Right lobe of liver (tissue), 6 donors: ENCODE measurements around the gene RMDN2. TPM values are rescaled to one million over a fixed set of nuclear protein-coding genes. Genes with fewer than 3 reads are reported as not detected.

Experiments used
- ATAC-seq, 4 donors: fragments of 200-7000 bp; cut with Tn5 transposase; one replicate each; pipeline ENCODE4 v1.9.1; 2020; ENCODE audit warnings: mild to moderate bottlenecking in 4 of 4, moderate library complexity in 4 of 4
- DNase-seq, 3 donors: peaks; one replicate each; pipeline ENCODE4 v3.0.0-alpha.2; 2020
- H3K27ac ChIP-seq, 3 donors: fragments of 200-600 bp; one replicate each; pipeline ENCODE4 v1.8.0; 2022
- H3K27me3 ChIP-seq, 2 donors: fragments of 200-600 bp; one replicate each; pipeline ENCODE4 v1.8.0; 2022
- H3K36me3 ChIP-seq, 4 donors: fragments of 200-600 bp; sonication (generic) in 1 of 4; one replicate each; pipeline versions ENCODE4 v1.5.1 to v1.8.0; 2017 to 2022; ENCODE audit warnings: control low read depth in 1 of 4
- H3K4me1 ChIP-seq, 4 donors: fragments of 200-600 bp; sonication (generic) in 1 of 4; one replicate each; pipeline versions ENCODE4 v1.5.1 to v1.8.0; 2017 to 2022; ENCODE audit warnings: control low read depth in 1 of 4
- H3K4me3 ChIP-seq, 3 donors: fragments of 200-600 bp; one replicate each; pipeline ENCODE4 v1.8.0; 2022
- H3K9me3 ChIP-seq, 4 donors: fragments of 200-600 bp; sonication (generic) in 1 of 4; one replicate each; pipeline versions ENCODE4 v1.5.1 to v1.8.0; 2017 to 2022; ENCODE audit warnings: control low read depth in 1 of 4
- CTCF ChIP-seq, 4 donors: fragments of 200-600 bp in 3 of 4; fragments of 450-650 bp in 1 of 4; IDR thresholded peaks; one replicate each; pipeline versions ENCODE4 v1.5.1 to v1.8.0; 2016 to 2022; ENCODE audit warnings: antibody characterized with exemption in 4 of 4, mild to moderate bottlenecking in 2 of 4
- POLR2A ChIP-seq: fragments of 450-650 bp; IDR thresholded peaks from one replicate; pipeline ENCODE4 v1.6.1; 2017; ENCODE audit warnings: antibody characterized with exemption, mild to moderate bottlenecking
- WGBS: methylation state at CpG from one replicate; pipeline ENCODE4 v1.1.6; 2018; ENCODE audit warnings: low coverage, low lambda C conversion rate; ENCODE audit not compliant: insufficient coverage; ENCODE audit errors: missing lambda C conversion rate; 5-methylcytosine and 5-hydroxymethylcytosine counted together
- intact Hi-C, 2 donors: fragments of 100-400 bp; cut with DNase I; formaldehyde crosslinking; loops; one replicate each; pipeline versions ENCODE4 v1.11.2 to v1.14.1; 2022
- long read RNA-seq: library from polyadenylated mRNA; unstranded; transcript quantifications from one replicate; pipeline ENCODE4 v2.0.0, GENCODE V29; 2019
- total RNA-seq, 6 experiments: library from RNA; depleted of rRNA in 2 of 6; stranded (reverse); fragments of >200 nt in 2 of 6; fragmentation: NEBNext Ultra II Directional in 3 of 6; extraction: Animal tissue kit (Norgen Biotek cat#: 25700) in 3 of 6; gene quantifications; one replicate each; pipeline versions ENCODE4 v1.1.0 to v1.2.4, GENCODE V29; 2016 to 2023
- donor health status: DM: no; HTN: yes; CAD: no.
- donor health status: DM: no; HTN: no; CAD: no.
- donor health status: DM: no; HTN: no; CAD: no.
- donor health status: DM: no; HTN: yes; CAD: no.
- donor health status: DM: no; HTN: yes; CAD: no.

RMDN2 gene, protein sequence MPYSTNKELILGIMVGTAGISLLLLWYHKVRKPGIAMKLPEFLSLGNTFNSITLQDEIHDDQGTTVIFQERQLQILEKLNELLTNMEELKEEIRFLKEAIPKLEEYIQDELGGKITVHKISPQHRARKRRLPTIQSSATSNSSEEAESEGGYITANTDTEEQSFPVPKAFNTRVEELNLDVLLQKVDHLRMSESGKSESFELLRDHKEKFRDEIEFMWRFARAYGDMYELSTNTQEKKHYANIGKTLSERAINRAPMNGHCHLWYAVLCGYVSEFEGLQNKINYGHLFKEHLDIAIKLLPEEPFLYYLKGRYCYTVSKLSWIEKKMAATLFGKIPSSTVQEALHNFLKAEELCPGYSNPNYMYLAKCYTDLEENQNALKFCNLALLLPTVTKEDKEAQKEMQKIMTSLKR
- 10 to 100 TPM in 5 of 6 experiments, 1 to 10 TPM in 1; 8.8 to 18.5 (median 15.7) TPM for total RNA-seq
- long read RNA-seq, partial matches to known transcripts: 1 of 2 reads
- long read RNA-seq, other reads (novel, unspliced or antisense): 1 of 2 reads

DNA sequence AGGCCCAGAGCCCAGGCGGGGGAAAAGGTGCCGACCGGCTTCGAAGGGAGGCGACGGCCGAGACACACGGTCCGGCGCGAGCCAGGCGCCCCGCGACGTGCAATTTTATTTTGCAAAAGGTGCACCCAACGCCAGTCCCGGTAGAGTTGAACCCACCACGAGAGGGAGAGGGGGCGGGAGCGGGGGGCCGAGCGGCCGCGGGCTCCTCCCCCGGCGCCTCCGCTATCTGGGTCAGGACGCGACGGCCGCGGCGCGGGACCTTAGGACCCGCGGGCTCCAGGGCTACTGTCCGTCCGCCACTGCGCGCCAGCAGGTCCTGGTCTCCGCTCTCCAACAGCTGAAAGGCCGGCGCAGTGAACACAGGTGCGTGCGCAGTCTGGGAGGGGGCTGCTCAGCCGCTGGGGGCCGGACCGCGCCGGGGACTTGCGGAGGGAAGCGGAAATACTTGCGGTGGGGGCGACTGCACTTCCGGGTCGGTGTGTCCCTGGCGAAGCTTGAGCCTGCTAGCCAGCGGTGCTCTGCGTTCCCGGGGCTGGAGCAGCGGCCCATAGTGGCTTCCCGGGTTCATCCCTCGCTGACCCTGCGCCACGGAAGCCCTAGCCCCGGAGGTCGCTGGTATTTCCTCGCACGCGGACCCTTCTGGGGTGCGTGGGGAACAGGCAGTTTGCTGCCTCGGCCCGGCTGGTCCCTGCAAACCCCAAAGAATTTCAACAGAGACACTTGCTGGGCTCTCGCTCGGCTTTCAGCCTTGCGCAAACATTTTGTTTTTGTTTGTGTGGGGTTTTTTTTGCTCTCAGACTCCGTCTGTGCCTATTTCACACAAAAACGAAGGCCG is at the start of gene RMDN2:
RMDN2 (plus strand) TSS at position 225 of the 835 bp plus-strand sequence. CDS start 3,991 bp downstream, outside the sequence.
- peaks cover 0 to 70% (median 19%) of the 10 kb centered on the region in 4 donors for H3K4me1 ChIP-seq
- H3K27me3 ChIP-seq: no peaks in the 10 kb centered on the region
- ATAC-seq: peak; percentile 85 to 94 (median 89)
- H3K4me3 ChIP-seq: peak within 1 kb of the TSS; percentile 62 to 77 (median 70)
- intact Hi-C loops: no loop called here
- under 1% methylated on average over 8 of the region's 79 CpGs for WGBS
- no peaks in the 10 kb centered on the region for H3K9me3 ChIP-seq
- peak; percentile 90 for TF ChIP-seq POLR2A
- TF ChIP-seq CTCF (IDR thresholded peaks at IDR 0.05): peak in 1 of 4 donors; percentile 5
- H3K27ac ChIP-seq: peak within 1 kb of the TSS; percentile 86 to 95 (median 94)
- H3K36me3 ChIP-seq: peaks cover 0 to 5% (median 0%) of the 10 kb centered on the region in 4 donors
- DNase-seq: peak; percentile 93 to 97 (median 96)

DNA sequence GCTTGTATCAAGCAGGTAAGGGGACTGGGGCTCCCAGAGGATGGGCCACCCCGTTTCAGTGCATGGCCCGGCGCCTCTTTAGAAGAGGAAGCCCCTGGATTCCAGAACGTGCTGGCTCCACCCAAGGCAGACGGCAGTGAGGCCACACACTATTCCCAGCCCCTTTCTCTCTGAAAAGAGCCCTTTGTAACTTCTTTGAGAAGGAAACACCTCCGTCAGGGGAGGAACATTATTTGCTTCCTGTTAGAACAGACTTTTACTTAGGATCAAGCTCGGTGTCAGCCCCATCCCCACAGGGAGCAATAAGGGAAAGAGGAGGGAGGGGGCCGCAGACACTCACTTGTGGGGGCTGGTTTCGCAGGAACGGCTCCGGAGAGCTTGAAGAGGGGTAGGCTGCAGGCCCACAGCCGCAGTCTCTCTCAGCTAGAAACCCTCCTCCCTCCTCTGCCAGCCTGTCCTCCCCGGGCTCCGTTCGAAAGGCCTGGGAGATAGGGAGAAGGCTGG is 49.6 kb upstream of the RMDN2 start:
- no peaks in the 10 kb centered on the region for H3K27me3 ChIP-seq
- no peak overlapping the region for H3K4me3 ChIP-seq
- 14% methylated on average over 5 of the region's 15 CpGs for WGBS
- no peaks in the 10 kb centered on the region for H3K4me1 ChIP-seq
- DNase-seq (no peak), ATAC-seq (peak in 2 of 4 donors; percentile 19 to 20)
- H3K27ac ChIP-seq: no peak overlapping the region
- H3K9me3 ChIP-seq: no peaks in the 10 kb centered on the region
- no peaks in the 10 kb centered on the region for H3K36me3 ChIP-seq
- intact Hi-C loops: no loop called here
- TF ChIP-seq POLR2A (no peak), CTCF (IDR thresholded peaks at IDR 0.05) (no peak)

- 100% methylated on average over 2 of the region's 9 CpGs for WGBS
- Histone ChIP-seq H3K36me3 (no peaks in the 10 kb centered on the region), H3K9me3 (no peaks in the 10 kb centered on the region), H3K27ac (no peak overlapping the region), H3K27me3 (no peaks in the 10 kb centered on the region), H3K4me3 (no peak overlapping the region), H3K4me1 (no peaks in the 10 kb centered on the region)
- TF ChIP-seq CTCF (IDR thresholded peaks at IDR 0.05): no peak
- intact Hi-C loops: no loop called here
- DNase-seq: no peak
- no peak for ATAC-seq
Measured at GRCh38 chr2:37876227-37876626, 48.9 kb upstream of the RMDN2 start.

DNA sequence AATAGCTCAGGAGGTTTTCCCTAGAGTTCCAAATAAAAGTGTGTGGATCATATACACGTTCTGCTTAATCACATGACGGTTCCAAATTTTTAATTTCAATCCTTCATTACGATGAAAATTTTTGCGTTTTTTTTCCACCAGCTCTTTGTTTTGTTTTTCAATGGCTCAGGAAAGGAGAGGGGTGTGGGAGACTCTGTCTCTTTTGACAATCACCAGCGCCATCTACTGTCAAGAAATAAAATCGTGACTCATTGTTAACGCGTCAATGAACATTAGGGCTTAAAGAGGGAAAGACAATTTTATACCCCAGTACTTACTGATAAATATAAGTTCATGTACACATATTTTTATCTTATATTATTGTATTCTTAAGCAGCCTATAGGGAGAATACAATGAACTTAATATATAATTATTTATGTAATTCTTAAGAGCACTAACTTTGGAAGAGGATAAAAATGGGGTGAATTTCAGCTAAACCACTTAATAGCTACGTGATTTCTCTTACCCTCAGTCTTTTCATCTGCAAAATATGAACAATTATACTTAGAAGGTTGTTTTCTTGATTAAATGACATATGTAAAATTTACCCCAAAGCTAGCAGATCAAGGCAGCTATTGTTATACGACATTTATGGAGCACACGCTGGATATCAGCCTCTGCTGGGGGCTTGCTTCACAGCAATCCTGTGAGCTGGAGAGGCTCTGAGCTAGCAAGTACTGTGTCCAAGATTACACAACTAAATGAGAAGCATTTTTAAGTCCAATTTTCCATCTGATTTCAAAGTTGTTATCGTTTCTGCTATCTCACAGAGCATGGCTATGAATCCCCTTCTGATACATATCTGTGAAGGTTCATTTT is 47.4 kb upstream of the RMDN2 start:
- no peak for DNase-seq
- peak; percentile 83 to 94 (median 89) for ATAC-seq
- Histone ChIP-seq H3K27ac (no peak overlapping the region), H3K4me1 (no peaks in the 10 kb centered on the region), H3K36me3 (no peaks in the 10 kb centered on the region), H3K27me3 (no peaks in the 10 kb centered on the region), H3K4me3 (no peak overlapping the region), H3K9me3 (no peaks in the 10 kb centered on the region)
- TF ChIP-seq CTCF (IDR thresholded peaks at IDR 0.05) (peak; percentile 69 to 82 (median 74)), POLR2A (no peak)
- intact Hi-C loops: no loop called here
- 24% methylated on average over 12 of the region's 12 CpGs for WGBS
